K562 (cell line): Measurements from ENCODE around the gene RAPSN. TPM values are rescaled to one million over a fixed set of nuclear protein-coding genes. Genes with fewer than 3 reads are reported as not detected.
A peak's percentile ranks its signal among the peaks of the same experiment; 100 is the strongest.

ENCODE experiments used
- BRD4 ChIP-seq: fragments of 200-600 bp; sonication (generic); IDR thresholded peaks from 2 replicates; pipeline ENCODE4 v1.6.1; 2017; ENCODE audit warnings: inconsistent platforms
- ETS2 ChIP-seq: IDR thresholded peaks from 2 replicates; pipeline ENCODE4 v1.6.1; 2016; ENCODE audit warnings: borderline replicate concordance, missing genetic modification characterization, mild to moderate bottlenecking, moderate library complexity, missing compliant biosample characterization; ENCODE audit not compliant: poor library complexity, severe bottlenecking
- FUS ChIP-seq: fragments of 200-400 bp; formaldehyde crosslinking; optimal IDR thresholded peaks from 2 replicates; pipeline ENCODE3; 2017; ENCODE audit warnings: low read depth, low read length
- RBM25 ChIP-seq: fragments of 200-400 bp; formaldehyde crosslinking; IDR thresholded peaks from 2 replicates; pipeline ENCODE4 v1.6.1; 2018; ENCODE audit warnings: low read length, low read depth, moderate library complexity; ENCODE audit not compliant: severe bottlenecking
- ZBTB1 ChIP-seq: sonication (generic); formaldehyde crosslinking; IDR thresholded peaks from 2 replicates; pipeline ENCODE4 v1.8.1; 2023; ENCODE audit warnings: missing genetic modification reagents, low read depth, mild to moderate bottlenecking, borderline replicate concordance
- ZBTB40 ChIP-seq, 2 experiments: fragments of 450-650 bp in 1 of 2; sonication (generic) in 1 of 2; formaldehyde crosslinking in 1 of 2; IDR thresholded peaks; 2 replicates each; pipeline versions ENCODE4 v1.7.1 to v1.9.0; 2016 to 2022; ENCODE audit warnings: inconsistent platforms in 1 of 2, mild to moderate bottlenecking in 1 of 2, missing genetic modification reagents in 1 of 2
- ZBTB9 ChIP-seq: fragments of 450-650 bp; formaldehyde crosslinking; IDR thresholded peaks from 2 replicates; pipeline ENCODE4 v1.4.0; 2020; ENCODE audit warnings: mild to moderate bottlenecking, moderate library complexity
- ZC3H11A ChIP-seq: IDR thresholded peaks from 2 replicates; pipeline ENCODE4 v1.6.1; 2012; ENCODE audit warnings: low read depth, low read length, improper control_type of control experiment
- ZHX1 ChIP-seq: fragments of 150-350 bp; conservative IDR thresholded peaks from 2 replicates; pipeline ENCODE4 v1.6.1; 2014; ENCODE audit warnings: low read length
- ZNF785 ChIP-seq: fragments of 250-450 bp; sonication (Bioruptor Pico); IDR thresholded peaks from 2 replicates; pipeline ENCODE4 v1.4.0; 2020; ENCODE audit warnings: mild to moderate bottlenecking
- polyA plus RNA-seq, 8 experiments: library from polyadenylated mRNA; depleted of rRNA in 4 of 8; stranded (reverse) in 5 of 8; unstranded in 3 of 8; fragments of >200 nt; fragmentation: Nextera tagmentation in 2 of 8; fragmentation: Illumina TruSeq in 1 of 8; extraction: Ambion mirVana in 2 of 8; extraction: Trizol in 1 of 8; gene quantifications; 2 replicates each; pipeline versions ENCODE4 v1.2.1 to v1.2.3, GENCODE V29; 2011 to 2014; ENCODE audit warnings: inconsistent platforms in 1 of 8, missing spikeins in 1 of 8
- total RNA-seq, 7 experiments: library from RNA; depleted of rRNA in 6 of 7; stranded (reverse); fragments of >200 nt in 6 of 7; fragmentation: Illumina TruSeq in 2 of 7; extraction: Trizol in 2 of 7; gene quantifications; 2 replicates each; pipeline versions ENCODE4 v1.2.1 to v1.2.3, GENCODE V29; 2011 to 2021; ENCODE audit warnings: low replicate concordance in 1 of 7

Gene RAPSN
- total and polyA plus RNA-seq, 9 of the 15 experiments (the other 6 are each of a cell fraction or from before 2014, with no cell fraction given) = 0.06 to 0.11 TPM; not detected in 7

GRCh38 chr11:47426062-47426956, 22.6 kb downstream of the RAPSN start, which contains the start of gene PSMC3 (continued):
- TF ChIP-seq ZBTB9 (CRISPR knock-in tag) (0 out of 2 replicates have a peak, but pooled peaks have one; percentile 44), ZC3H11A (no peak), BRD4 (peak; percentile 91), ZBTB1 (CRISPR knock-in tag) (no peak), ZBTB40 (IDR thresholded peaks at IDR 0.05) (peak; percentile 92), ZBTB40 (CRISPR knock-in tag; IDR thresholded peaks at IDR 0.05) (no peak), FUS (no peak), ETS2 (tag) (no peak), ZNF785 (no peak), RBM25 (no peak), ZHX1 (no peak)
